Choroid plexus epithelial cell (primary cell): Measurements from ENCODE around the gene ING5.
A peak's percentile ranks its signal among the peaks of the same experiment; 100 is the strongest.

ENCODE experiments used
- DNase-seq: peaks from one replicate; pipeline ENCODE4 v3.0.0-alpha.2; 2010; ENCODE audit warnings: low read depth
- H3K4me3 ChIP-seq: 2 replicates; pipeline ENCODE4 v1.5.1; 2011; ENCODE audit warnings: low read depth, mild to moderate bottlenecking, control low read depth, low read length, moderate library complexity
- TF ChIP-seq, protein P1 (sequence below): conservative IDR thresholded peaks from 2 replicates; pipeline ENCODE4 v1.5.1; 2011; ENCODE audit warnings: low read depth, mild to moderate bottlenecking, control low read depth, inconsistent platforms, low read length, moderate library complexity

The ING5 gene

GRCh38 chr2:241678784-241679540, 22.9 kb upstream of the ING5 start:
- peak; percentile 49 for DNase-seq
- no peak overlapping the region for H3K4me3 ChIP-seq
- TF ChIP-seq, protein P1, sequence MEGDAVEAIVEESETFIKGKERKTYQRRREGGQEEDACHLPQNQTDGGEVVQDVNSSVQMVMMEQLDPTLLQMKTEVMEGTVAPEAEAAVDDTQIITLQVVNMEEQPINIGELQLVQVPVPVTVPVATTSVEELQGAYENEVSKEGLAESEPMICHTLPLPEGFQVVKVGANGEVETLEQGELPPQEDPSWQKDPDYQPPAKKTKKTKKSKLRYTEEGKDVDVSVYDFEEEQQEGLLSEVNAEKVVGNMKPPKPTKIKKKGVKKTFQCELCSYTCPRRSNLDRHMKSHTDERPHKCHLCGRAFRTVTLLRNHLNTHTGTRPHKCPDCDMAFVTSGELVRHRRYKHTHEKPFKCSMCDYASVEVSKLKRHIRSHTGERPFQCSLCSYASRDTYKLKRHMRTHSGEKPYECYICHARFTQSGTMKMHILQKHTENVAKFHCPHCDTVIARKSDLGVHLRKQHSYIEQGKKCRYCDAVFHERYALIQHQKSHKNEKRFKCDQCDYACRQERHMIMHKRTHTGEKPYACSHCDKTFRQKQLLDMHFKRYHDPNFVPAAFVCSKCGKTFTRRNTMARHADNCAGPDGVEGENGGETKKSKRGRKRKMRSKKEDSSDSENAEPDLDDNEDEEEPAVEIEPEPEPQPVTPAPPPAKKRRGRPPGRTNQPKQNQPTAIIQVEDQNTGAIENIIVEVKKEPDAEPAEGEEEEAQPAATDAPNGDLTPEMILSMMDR = no peak

DNA sequence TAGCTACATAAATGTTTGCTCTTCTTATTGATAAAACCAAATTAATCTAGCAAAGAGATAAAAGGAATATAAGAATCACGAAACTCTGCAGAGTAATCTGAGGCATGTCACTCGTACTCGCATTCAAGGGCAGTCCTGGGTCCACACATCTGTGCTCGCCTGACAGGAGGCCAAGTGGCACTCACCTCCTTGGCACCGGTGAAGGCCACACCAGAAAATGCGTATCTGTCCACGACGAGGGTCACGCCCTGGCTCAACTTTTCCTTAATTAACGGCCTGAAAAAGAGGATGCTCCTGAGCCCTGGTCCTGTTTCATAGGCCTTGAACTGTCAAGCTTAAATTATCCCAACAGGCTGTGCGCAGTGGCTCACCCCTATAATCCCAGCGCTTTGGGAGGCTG, 21.8 kb upstream of the ING5 start:
- TF ChIP-seq, protein P1 = no peak

GRCh38 chr2:241680827-241681599, 20.8 kb upstream of the ING5 start:
- H3K4me3 ChIP-seq = no peak overlapping the region
- DNase-seq = peak; percentile 98
- TF ChIP-seq, protein P1 = no peak

More for the DNA sequence above, 21.8 kb upstream of the ING5 start:
- no peak for DNase-seq
- H3K4me3 ChIP-seq = no peak overlapping the region

DNA sequence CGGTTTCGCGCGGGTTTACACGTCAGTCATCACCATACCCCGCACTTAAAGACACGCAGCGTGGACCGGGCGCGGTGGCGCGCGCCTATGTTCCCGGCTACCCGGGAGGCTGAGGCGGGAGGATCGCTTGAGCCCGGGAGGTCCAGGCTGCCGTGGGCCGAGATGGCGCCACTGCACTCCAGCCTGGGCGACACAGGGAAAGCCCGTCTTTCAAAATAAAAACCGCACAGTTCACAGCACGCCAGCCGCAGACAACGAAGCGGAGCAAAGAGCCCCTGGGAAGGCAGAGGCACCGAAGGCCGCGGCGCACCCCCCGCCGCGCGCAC, 15.6 kb upstream of the ING5 start:
- peak overlapping the region; percentile 78 for H3K4me3 ChIP-seq
- TF ChIP-seq, protein P1 = no peak
- no peak for DNase-seq

DNA sequence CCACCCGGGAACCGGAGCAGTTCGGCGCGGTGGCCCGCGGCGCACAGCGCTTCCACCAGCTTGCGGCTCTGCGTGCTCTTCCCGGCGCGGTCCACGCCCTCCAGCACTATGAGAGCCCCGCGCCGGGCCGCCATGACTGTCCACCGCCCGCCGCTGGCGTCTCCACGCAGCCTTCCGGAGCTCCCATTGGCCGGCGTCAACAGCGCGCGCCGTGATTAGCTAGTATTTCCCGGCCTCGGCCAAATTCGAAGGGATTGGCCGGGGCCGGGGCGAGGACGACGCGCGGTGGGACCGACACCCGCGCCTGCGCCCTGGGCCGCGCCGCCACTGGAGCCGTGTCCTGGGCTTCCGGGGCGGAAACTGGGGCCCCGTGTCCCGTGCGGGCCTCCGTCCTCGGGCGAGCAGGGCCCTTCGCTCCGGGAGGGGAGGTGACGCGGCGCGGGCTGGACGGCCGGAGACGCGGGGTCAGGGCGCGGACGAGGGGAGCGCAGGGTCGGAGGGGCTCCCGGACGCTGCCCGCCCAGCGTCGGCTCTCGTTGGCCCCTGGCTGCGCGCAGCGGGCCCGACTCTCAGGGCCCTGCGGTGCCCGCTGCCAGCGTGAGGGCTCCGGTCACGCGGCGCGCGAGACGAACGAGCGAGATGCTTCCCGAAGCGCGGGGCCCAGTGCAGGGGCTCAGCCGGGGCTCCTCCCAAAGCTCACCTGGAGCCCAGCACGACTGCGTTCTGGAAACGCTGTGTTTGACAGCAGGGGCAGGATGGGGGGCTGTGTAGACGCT, 15.0 kb upstream of the ING5 start, which contains the start of gene DTYMK:
Gene DTYMK, minus strand, starts transcription at position 166 of the 776 bp plus-strand sequence. Its CDS starts 32 bp downstream, at position 134.
- peak within 1 kb of the TSS; percentile 91 for H3K4me3 ChIP-seq
- DNase-seq = peak; percentile 96
- TF ChIP-seq, protein P1 = no peak

GRCh38 chr2:241689306-241689705, 12.5 kb upstream of the ING5 start:
- no peak for DNase-seq

More at GRCh38 chr2:241689306-241689705, 12.5 kb upstream of the ING5 start:
- TF ChIP-seq, protein P1 = no peak
- H3K4me3 ChIP-seq = no peak overlapping the region
